ENCODE data around the gene TUSC2. TPM values are rescaled to one million over a fixed set of nuclear protein-coding genes. Genes with fewer than 3 reads are reported as not detected.

Gene TUSC2
- total and polyA plus RNA-seq, 2 of the 13 experiments (the other 11 are each of a cell fraction or from before 2014, with no cell fraction given), result 36.7 to 39.1 TPM

DNA sequence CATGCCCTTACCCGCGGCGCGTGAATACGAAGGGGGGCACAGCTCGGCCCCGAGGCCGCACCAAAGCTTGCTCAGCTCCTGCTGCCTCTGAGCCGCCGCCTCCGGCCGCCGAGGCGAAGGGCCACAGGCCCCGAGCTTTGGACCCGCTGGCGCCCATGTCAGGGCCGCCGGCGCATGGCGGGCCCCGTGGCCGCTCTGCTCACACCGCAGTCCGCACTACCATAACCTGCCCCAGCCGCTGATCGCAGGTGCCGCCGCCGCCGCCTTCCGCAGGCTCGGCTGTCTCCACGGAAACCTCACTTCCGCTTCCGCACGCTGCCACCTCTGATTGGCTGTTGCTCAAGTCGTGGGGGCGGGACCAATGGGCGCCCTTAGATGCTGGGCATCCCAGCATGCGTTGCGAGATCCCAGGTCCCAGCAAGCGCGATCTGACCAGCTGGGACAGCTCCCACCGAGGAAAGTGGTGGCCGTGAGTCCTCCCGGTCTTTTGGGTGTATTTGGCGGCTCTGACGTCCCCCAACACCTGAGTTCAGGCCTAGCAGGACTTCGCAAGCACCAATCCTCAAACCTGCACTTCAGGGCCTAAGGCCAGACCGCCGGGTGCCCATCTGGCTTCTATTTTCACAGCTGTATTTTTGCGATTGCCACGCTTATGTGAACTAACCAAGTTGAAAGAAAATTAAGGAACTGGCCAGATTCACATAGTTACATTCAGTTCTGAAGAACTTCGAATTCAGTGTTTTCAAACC lies at the start of gene TUSC2 (continued):
- TF ChIP-seq MATR3 (CRISPR knock-in tag; IDR thresholded peaks at IDR 0.05) (no peak), SOX6 (IDR thresholded peaks at IDR 0.05) (no peak), SOX6 (CRISPR knock-in tag; IDR thresholded peaks at IDR 0.05) (peak; percentile 46; the same call in 1 of the 2 replicates), HNF4A (CRISPR knock-in tag; IDR thresholded peaks at IDR 0.05) (no peak), GATAD2A (CRISPR knock-in tag; IDR thresholded peaks at IDR 0.05) (0 out of 2 replicates have a peak, but pooled peaks have one; percentile 14), HDAC1 (CRISPR knock-in tag; IDR thresholded peaks at IDR 0.05) (peak; percentile 95), ZNF263 (CRISPR knock-in tag; IDR thresholded peaks at IDR 0.05) (peak; percentile 45; the same call in 1 of the 2 replicates), ZNF496 (CRISPR knock-in tag; IDR thresholded peaks at IDR 0.05; ENCODE audit: insufficient replicate concordance) (no peak), ZNF501 (CRISPR knock-in tag; IDR thresholded peaks at IDR 0.05) (peak; percentile 65; the same call in 1 of the 2 replicates), SMARCC2 (IDR thresholded peaks at IDR 0.05) (no peak), ZBTB21 (CRISPR knock-in tag; IDR thresholded peaks at IDR 0.05) (no peak), RXRA (CRISPR knock-in tag; IDR thresholded peaks at IDR 0.05) (peak; percentile 64), JARID2 (CRISPR knock-in tag; IDR thresholded peaks at IDR 0.05; ENCODE audit: insufficient replicate concordance) (no peak), SETDB1 (CRISPR knock-in tag; IDR thresholded peaks at IDR 0.05; ENCODE audit: borderline replicate concordance) (no peak), ZNF225 (CRISPR knock-in tag; IDR thresholded peaks at IDR 0.05) (no peak), ZKSCAN5 (CRISPR knock-in tag; IDR thresholded peaks at IDR 0.05) (no peak), MED8 (CRISPR knock-in tag; IDR thresholded peaks at IDR 0.05; ENCODE audit: insufficient replicate concordance) (no peak), CREB1 (IDR thresholded peaks at IDR 0.05) (peak; percentile 82), CREB1 (CRISPR knock-in tag; IDR thresholded peaks at IDR 0.05) (peak; percentile 93)
- TF ChIP-seq, protein P1, sequence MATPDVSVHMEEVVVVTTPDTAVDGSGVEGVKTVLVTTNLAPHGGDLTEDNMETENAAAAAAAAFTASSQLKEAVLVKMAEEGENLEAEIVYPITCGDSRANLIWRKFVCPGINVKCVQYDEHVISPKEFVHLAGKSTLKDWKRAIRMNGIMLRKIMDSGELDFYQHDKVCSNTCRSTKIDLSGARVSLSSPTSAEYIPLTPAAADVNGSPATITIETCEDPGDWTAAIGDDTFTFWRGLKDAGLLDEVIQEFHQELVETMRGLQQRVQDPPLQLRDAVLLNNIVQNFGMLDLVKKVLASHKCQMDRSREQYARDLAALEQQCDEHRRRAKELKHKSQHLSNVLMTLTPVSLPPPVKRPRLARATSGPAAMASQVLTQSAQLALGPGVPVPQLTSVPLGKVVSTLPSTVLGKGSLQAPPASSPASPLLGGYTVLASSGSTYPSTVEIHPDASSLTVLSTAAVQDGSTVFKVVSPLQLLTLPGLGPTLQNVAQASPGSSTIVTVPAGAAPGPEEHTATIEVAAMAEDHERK (CRISPR knock-in tag; IDR thresholded peaks at IDR 0.05; ENCODE audit: low read depth), result no peak
- TF ChIP-seq, protein P2, sequence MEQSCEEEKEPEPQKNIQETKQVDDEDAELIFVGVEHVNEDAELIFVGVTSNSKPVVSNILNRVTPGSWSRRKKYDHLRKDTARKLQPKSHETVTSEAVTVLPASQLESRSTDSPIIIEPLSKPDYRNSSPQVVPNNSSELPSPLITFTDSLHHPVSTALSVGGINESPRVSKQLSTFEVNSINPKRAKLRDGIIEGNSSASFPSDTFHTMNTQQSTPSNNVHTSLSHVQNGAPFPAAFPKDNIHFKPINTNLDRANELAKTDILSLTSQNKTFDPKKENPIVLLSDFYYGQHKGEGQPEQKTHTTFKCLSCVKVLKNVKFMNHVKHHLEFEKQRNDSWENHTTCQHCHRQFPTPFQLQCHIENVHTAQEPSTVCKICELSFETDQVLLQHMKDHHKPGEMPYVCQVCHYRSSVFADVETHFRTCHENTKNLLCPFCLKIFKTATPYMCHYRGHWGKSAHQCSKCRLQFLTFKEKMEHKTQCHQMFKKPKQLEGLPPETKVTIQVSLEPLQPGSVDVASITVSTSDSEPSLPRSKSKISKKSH (CRISPR knock-in tag; IDR thresholded peaks at IDR 0.05; ENCODE audit: borderline replicate concordance), result peak; percentile 71; the same call in 1 of the 2 replicates
- TF ChIP-seq, protein P3, sequence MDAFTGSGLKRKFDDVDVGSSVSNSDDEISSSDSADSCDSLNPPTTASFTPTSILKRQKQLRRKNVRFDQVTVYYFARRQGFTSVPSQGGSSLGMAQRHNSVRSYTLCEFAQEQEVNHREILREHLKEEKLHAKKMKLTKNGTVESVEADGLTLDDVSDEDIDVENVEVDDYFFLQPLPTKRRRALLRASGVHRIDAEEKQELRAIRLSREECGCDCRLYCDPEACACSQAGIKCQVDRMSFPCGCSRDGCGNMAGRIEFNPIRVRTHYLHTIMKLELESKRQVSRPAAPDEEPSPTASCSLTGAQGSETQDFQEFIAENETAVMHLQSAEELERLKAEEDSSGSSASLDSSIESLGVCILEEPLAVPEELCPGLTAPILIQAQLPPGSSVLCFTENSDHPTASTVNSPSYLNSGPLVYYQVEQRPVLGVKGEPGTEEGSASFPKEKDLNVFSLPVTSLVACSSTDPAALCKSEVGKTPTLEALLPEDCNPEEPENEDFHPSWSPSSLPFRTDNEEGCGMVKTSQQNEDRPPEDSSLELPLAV (CRISPR knock-in tag; conservative IDR thresholded peaks at IDR 0.05; ENCODE audit: low read depth), result no peak
- TF ChIP-seq, protein P4, sequence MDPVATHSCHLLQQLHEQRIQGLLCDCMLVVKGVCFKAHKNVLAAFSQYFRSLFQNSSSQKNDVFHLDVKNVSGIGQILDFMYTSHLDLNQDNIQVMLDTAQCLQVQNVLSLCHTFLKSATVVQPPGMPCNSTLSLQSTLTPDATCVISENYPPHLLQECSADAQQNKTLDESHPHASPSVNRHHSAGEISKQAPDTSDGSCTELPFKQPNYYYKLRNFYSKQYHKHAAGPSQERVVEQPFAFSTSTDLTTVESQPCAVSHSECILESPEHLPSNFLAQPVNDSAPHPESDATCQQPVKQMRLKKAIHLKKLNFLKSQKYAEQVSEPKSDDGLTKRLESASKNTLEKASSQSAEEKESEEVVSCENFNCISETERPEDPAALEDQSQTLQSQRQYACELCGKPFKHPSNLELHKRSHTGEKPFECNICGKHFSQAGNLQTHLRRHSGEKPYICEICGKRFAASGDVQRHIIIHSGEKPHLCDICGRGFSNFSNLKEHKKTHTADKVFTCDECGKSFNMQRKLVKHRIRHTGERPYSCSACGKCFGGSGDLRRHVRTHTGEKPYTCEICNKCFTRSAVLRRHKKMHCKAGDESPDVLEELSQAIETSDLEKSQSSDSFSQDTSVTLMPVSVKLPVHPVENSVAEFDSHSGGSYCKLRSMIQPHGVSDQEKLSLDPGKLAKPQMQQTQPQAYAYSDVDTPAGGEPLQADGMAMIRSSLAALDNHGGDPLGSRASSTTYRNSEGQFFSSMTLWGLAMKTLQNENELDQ (CRISPR knock-in tag; IDR thresholded peaks at IDR 0.05; ENCODE audit: borderline replicate concordance), result no peak

All from HepG2 (cell line).